ENCODE measurements around the gene VWA5B2. TPM values are rescaled to one million over a fixed set of nuclear protein-coding genes. Genes with fewer than 3 reads are reported as not detected.

The VWA5B2 gene
- total and polyA plus RNA-seq, 2 donors (not counting 1 experiment from before 2014, with no cell fraction given): not detected

- peaks cover 2% of the 10 kb centered on the region for H3K4me1 ChIP-seq (ENCODE audit: control insufficient read depth, extremely low read depth, insufficient read depth, low read length)
- TF ChIP-seq EZH2 (IDR thresholded peaks at IDR 0.05; ENCODE audit: low read length, missing control alignments) (no peak), CTCF (conservative IDR thresholded peaks at IDR 0.05 in 1 of 2, IDR thresholded peaks at IDR 0.05 in 1 of 2; ENCODE audit: low read depth in 1 of 2, low read length in 2 of 2) (no peak)
These were observed 6.1 kb downstream of the VWA5B2 start for GRCh38 chr3:184235381-184236032.

GRCh38 chr3:184236033-184236410 is 6.6 kb downstream of the VWA5B2 start:
- H2AFZ ChIP-seq (ENCODE audit: low read length): no peak overlapping the region
- no peak overlapping the region for H3K4me2 ChIP-seq (ENCODE audit: extremely low read depth, insufficient read depth, low read length)
- peaks cover 19% of the 10 kb centered on the region for H3K27me3 ChIP-seq (ENCODE audit: control insufficient read depth, insufficient read depth, low read length)
- no peak for DNase-seq (ENCODE audit: low read depth in 2 of 2)
- peaks cover 2% of the 10 kb centered on the region for H3K4me1 ChIP-seq (ENCODE audit: control insufficient read depth, extremely low read depth, insufficient read depth, low read length)
- no peak overlapping the region for H3K9ac ChIP-seq (ENCODE audit: insufficient read depth, low read length)
- H3K4me3 ChIP-seq (replicated peaks in 1 of 4; ENCODE audit: control extremely low read depth in 1 of 4, insufficient read depth in 1 of 4, low read depth in 3 of 4, low read length in 4 of 4): no peak overlapping the region
- no peaks in the 10 kb centered on the region for H3K9me3 ChIP-seq (ENCODE audit: control insufficient read depth, insufficient read depth, low read depth, low read length)
- no peaks in the 10 kb centered on the region for H3K36me3 ChIP-seq (ENCODE audit: control insufficient read depth, insufficient read depth, low read length)
- no peaks in the 10 kb centered on the region for H4K20me1 ChIP-seq (ENCODE audit: control insufficient read depth, extremely low read depth, insufficient read depth, low read length)
- H3K27ac ChIP-seq (ENCODE audit: insufficient read depth, low read length): no peak overlapping the region
- no peaks in the 10 kb centered on the region for H3K79me2 ChIP-seq (ENCODE audit: control insufficient read depth, insufficient read depth, low read length)
- TF ChIP-seq EZH2 (IDR thresholded peaks at IDR 0.05; ENCODE audit: low read length, missing control alignments) (no peak), CTCF (conservative IDR thresholded peaks at IDR 0.05 in 1 of 2, IDR thresholded peaks at IDR 0.05 in 1 of 2; ENCODE audit: low read depth in 1 of 2, low read length in 2 of 2) (no peak)

More at GRCh38 chr3:184235381-184236032, 6.1 kb downstream of the VWA5B2 start:
- no peaks in the 10 kb centered on the region for H3K36me3 ChIP-seq (ENCODE audit: control insufficient read depth, insufficient read depth, low read length)
- H3K27me3 ChIP-seq (ENCODE audit: control insufficient read depth, insufficient read depth, low read length): peaks cover 24% of the 10 kb centered on the region
- no peaks in the 10 kb centered on the region for H3K79me2 ChIP-seq (ENCODE audit: control insufficient read depth, insufficient read depth, low read length)
- no peak overlapping the region for H3K4me3 ChIP-seq (replicated peaks in 1 of 4; ENCODE audit: control extremely low read depth in 1 of 4, insufficient read depth in 1 of 4, low read depth in 3 of 4, low read length in 4 of 4)
- H4K20me1 ChIP-seq (ENCODE audit: control insufficient read depth, extremely low read depth, insufficient read depth, low read length): no peaks in the 10 kb centered on the region
- no peaks in the 10 kb centered on the region for H3K9me3 ChIP-seq (ENCODE audit: control insufficient read depth, insufficient read depth, low read depth, low read length)
- H3K4me2 ChIP-seq (ENCODE audit: extremely low read depth, insufficient read depth, low read length): no peak overlapping the region
- DNase-seq (ENCODE audit: low read depth in 2 of 2): no peak
- no peak overlapping the region for H3K27ac ChIP-seq (ENCODE audit: insufficient read depth, low read length)
- no peak overlapping the region for H2AFZ ChIP-seq (ENCODE audit: low read length)
- H3K9ac ChIP-seq (ENCODE audit: insufficient read depth, low read length): no peak overlapping the region

DNA sequence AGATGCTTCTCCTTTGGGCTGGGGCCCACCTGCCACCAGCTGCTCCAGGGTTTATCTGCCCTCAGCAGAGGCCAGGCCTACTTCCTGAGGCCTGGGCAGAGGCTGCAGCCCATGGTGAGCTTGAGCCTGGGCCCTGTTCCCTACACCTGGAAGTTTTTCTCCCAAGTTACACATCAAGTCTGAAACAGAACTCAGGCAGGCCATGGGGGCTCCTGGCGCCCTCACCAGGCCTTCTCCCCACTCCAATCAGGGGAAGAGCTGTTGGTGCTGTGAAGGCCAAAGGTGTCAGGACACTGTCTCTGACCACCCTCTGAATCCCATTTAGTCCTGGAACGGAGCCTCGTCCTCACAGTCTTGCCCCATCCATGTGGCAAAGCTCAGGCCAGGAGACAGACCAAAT is 7.3 kb downstream of the VWA5B2 start:
- Histone ChIP-seq H3K4me1 (ENCODE audit: control insufficient read depth, extremely low read depth, insufficient read depth, low read length) (peaks cover 2% of the 10 kb centered on the region), H3K9ac (ENCODE audit: insufficient read depth, low read length) (no peak overlapping the region), H3K4me2 (ENCODE audit: extremely low read depth, insufficient read depth, low read length) (no peak overlapping the region), H4K20me1 (ENCODE audit: control insufficient read depth, extremely low read depth, insufficient read depth, low read length) (no peaks in the 10 kb centered on the region), H3K4me3 (replicated peaks in 1 of 4; ENCODE audit: control extremely low read depth in 1 of 4, insufficient read depth in 1 of 4, low read depth in 3 of 4, low read length in 4 of 4) (no peak overlapping the region), H3K36me3 (ENCODE audit: control insufficient read depth, insufficient read depth, low read length) (no peaks in the 10 kb centered on the region), H3K27me3 (ENCODE audit: control insufficient read depth, insufficient read depth, low read length) (peaks cover 13% of the 10 kb centered on the region), H3K79me2 (ENCODE audit: control insufficient read depth, insufficient read depth, low read length) (no peaks in the 10 kb centered on the region), H3K9me3 (ENCODE audit: control insufficient read depth, insufficient read depth, low read depth, low read length) (no peaks in the 10 kb centered on the region), H2AFZ (ENCODE audit: low read length) (no peak overlapping the region), H3K27ac (ENCODE audit: insufficient read depth, low read length) (no peak overlapping the region)
- TF ChIP-seq EZH2 (IDR thresholded peaks at IDR 0.05; ENCODE audit: low read length, missing control alignments): no peak
- no peak for TF ChIP-seq CTCF (conservative IDR thresholded peaks at IDR 0.05 in 1 of 2, IDR thresholded peaks at IDR 0.05 in 1 of 2; ENCODE audit: low read depth in 1 of 2, low read length in 2 of 2)
- DNase-seq (ENCODE audit: low read depth in 2 of 2): no peak
